Measurements from ENCODE around the gene MFSD6L. TPM values are rescaled to one million over a fixed set of nuclear protein-coding genes. Genes with fewer than 3 reads are reported as not detected.

Gene MFSD6L
- total and polyA plus RNA-seq, 12 donors = 0.06 to 0.24 (median 0.13) TPM; not detected in 7

DNA sequence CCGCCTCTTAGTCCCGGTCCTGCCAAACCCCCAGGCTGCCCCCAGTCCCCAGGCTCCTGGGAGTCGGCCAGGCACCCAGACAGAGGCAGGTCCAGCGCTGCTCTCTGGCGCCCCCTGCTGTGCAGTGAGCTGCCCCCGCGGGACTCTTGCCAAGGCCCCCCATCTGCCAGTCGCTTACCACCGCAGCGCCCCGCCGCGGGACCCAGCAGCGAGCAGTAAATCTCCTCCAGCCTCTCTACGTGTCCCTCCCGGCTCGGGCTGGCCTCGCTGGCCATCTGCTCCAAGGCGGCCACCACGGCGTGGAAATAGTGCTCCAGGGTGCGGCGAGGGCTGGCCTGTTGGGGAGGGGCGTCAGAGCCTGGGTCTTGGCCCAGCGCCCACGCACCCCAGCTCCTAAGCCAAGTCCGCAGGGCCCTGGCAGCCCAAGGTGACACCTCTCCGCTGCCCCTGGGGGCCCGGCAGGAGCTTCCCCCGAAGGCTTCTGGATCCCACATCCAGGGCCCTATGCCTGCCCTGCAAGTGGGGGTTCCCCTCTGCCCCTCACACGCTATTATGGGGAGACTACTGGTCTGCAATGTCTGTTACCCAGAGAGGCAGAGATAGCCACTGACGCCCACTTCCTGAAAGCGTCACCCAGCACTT is 33.7 kb upstream of the MFSD6L start:
- 37 to 80% (median 47%) methylated on average over 3 to 33 of the region's 33 CpGs for WGBS, 4 donors
- Histone ChIP-seq H3K36me3 (replicated peaks in 1 of 2) (no peaks in the 10 kb centered on the region), H3K4me1 (replicated peaks in 1 of 2) (no peaks in the 10 kb centered on the region), H3K9me3 (replicated peaks in 1 of 3) (no peaks in the 10 kb centered on the region), H3K27me3 (peaks cover 7% of the 10 kb centered on the region), H3K4me3 (no peak overlapping the region), H3K27ac (no peak overlapping the region)
- no peak for TF ChIP-seq POLR2A (IDR thresholded peaks at IDR 0.05)
- TF ChIP-seq, protein P1, sequence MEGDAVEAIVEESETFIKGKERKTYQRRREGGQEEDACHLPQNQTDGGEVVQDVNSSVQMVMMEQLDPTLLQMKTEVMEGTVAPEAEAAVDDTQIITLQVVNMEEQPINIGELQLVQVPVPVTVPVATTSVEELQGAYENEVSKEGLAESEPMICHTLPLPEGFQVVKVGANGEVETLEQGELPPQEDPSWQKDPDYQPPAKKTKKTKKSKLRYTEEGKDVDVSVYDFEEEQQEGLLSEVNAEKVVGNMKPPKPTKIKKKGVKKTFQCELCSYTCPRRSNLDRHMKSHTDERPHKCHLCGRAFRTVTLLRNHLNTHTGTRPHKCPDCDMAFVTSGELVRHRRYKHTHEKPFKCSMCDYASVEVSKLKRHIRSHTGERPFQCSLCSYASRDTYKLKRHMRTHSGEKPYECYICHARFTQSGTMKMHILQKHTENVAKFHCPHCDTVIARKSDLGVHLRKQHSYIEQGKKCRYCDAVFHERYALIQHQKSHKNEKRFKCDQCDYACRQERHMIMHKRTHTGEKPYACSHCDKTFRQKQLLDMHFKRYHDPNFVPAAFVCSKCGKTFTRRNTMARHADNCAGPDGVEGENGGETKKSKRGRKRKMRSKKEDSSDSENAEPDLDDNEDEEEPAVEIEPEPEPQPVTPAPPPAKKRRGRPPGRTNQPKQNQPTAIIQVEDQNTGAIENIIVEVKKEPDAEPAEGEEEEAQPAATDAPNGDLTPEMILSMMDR (IDR thresholded peaks at IDR 0.05) = peak in 1 of 6 experiments; percentile 22
- DNase-seq = no peak
- intact Hi-C loops (cut with DNase I) = loop anchor here in 1 of 2 donors (5.0 kb wide), 1 partner anchor 49 kb away; no protein-coding TSS in a partner anchor

DNA sequence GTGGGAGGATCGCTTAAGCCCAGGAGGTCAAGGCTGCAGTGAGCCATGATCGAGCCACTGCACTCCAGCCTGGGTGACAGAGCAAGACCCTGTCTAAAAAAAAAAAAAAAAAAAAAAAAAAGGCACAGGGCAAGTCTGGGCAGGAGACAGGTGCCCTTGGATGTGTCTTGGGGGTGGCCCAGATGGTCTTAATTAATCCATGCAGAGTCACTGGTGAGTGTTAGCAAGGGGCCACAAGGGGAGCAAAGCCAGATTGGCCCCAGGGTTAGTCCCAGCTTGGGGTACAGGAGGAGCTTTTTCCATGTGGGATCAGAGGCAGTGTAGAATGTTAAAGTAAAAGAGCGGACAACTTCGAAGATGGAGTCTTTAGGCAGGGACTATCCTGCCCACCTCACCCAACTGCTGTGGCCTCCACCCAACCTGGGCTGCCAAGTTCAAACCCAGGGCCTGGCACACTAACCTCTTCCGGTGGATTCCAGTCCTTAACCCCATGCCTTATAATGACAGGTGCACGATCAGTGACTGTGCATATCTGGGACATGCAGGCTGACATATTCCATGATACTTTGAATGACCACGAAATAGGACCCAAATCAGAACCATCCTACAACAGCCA is 32.2 kb upstream of the MFSD6L start:
- TF ChIP-seq POLR2A (IDR thresholded peaks at IDR 0.05) = no peak
- TF ChIP-seq, protein P1 (IDR thresholded peaks at IDR 0.05) = no peak
- H3K9me3 ChIP-seq (replicated peaks in 1 of 3) = no peaks in the 10 kb centered on the region
- 83 to 89% (median 86%) methylated on average over 7 of the region's 7 CpGs for WGBS, 4 donors
- no peak overlapping the region for H3K4me3 ChIP-seq
- peaks cover 7% of the 10 kb centered on the region for H3K27me3 ChIP-seq
- intact Hi-C loops (cut with DNase I) = loop anchor here in 1 of 2 donors (5.0 kb wide), 1 partner anchor 51 kb away; no protein-coding TSS in a partner anchor
- H3K4me1 ChIP-seq (replicated peaks in 1 of 2) = no peaks in the 10 kb centered on the region
- no peaks in the 10 kb centered on the region for H3K36me3 ChIP-seq (replicated peaks in 1 of 2)
- DNase-seq = no peak
- H3K27ac ChIP-seq = no peak overlapping the region

DNA sequence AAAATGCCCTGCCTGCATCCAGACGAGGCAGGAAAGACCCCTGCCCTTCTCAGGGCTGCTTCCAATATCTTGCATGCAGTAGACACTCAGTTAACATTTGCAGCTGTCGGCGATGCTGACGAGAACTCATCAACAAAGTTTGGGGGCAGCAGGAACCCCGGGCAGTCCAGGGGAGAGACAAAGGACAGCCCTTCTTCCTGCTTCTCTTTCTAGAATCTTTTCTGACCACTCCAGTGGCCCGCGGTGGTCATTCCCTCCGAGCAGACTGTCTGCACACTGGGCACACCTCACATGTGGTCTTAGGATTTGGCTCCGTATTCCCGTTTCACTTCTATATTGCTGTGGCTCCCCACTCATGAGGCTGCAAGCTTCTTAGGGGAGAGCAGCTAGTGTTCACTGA is 31.0 kb upstream of the MFSD6L start:
- intact Hi-C loops (cut with DNase I) = loop anchor here in 1 of 2 donors (5.0 kb wide), 1 partner anchor 52 kb away; no protein-coding TSS in a partner anchor
- Histone ChIP-seq H3K27me3 (peaks cover 7% of the 10 kb centered on the region), H3K4me1 (replicated peaks in 1 of 2) (no peaks in the 10 kb centered on the region), H3K27ac (no peak overlapping the region), H3K4me3 (no peak overlapping the region), H3K9me3 (replicated peaks in 1 of 3) (no peaks in the 10 kb centered on the region), H3K36me3 (replicated peaks in 1 of 2) (no peaks in the 10 kb centered on the region)
- TF ChIP-seq, protein P1 (IDR thresholded peaks at IDR 0.05) = no peak
- TF ChIP-seq POLR2A (IDR thresholded peaks at IDR 0.05) = no peak
- DNase-seq = no peak
- 76 to 82% (median 81%) methylated on average over 10 of the region's 10 CpGs for WGBS, 4 donors

DNA sequence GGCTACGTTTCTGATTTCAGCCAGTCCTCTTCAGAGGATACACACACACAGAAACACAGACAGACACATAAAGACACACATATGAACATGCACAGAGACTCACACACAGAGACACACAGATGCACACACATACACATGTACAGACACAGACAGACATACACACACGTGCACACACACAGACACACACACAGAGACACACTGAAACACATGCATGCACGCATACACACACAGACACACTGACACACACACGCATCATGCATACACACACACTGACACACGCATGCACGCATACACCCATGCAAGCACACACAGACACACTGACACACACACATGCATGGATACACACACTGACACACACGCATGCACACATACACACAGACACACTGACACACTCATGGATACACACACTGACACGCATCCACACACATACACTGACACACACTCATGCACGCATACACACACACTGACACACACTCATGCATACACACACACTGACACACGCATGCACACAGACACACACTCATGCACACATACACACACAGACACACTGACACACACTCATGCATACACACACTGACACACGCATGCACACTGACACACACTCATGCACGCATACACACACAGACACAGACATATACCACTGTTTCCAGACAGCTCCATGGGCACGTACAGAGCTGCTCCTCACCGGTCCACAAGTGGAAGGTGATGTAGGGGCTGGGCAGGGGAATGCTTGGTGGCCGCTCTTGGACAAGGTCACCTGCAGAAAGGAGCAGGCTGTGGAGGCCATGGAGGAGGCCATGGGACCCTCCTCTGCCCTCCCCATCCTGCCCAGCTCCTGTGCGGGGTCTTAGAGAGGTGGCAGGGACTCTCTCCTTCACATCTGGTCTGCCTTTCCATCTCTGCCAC is 30.1 kb upstream of the MFSD6L start:
- no peak for TF ChIP-seq POLR2A (IDR thresholded peaks at IDR 0.05)
- TF ChIP-seq, protein P1 (IDR thresholded peaks at IDR 0.05) = no peak
- Histone ChIP-seq H3K36me3 (replicated peaks in 1 of 2) (no peaks in the 10 kb centered on the region), H3K4me1 (replicated peaks in 1 of 2) (no peaks in the 10 kb centered on the region), H3K9me3 (replicated peaks in 1 of 3) (no peaks in the 10 kb centered on the region), H3K4me3 (no peak overlapping the region), H3K27me3 (peaks cover 7% of the 10 kb centered on the region), H3K27ac (no peak overlapping the region)
- intact Hi-C loops (cut with DNase I) = no loop called here
- DNase-seq = no peak
- WGBS, 4 donors = 79 to 91% (median 87%) methylated on average over 13 to 16 of the region's 16 CpGs

Data from adrenal gland (tissue), 12 donors.